ENCODE measurements around the gene USP13. TPM values are rescaled to one million over a fixed set of nuclear protein-coding genes. Genes with fewer than 3 reads are reported as not detected.

Gene USP13
- total and polyA plus RNA-seq, 2 experiments from 2014 or later = 30.6 to 31.1 TPM

DNA sequence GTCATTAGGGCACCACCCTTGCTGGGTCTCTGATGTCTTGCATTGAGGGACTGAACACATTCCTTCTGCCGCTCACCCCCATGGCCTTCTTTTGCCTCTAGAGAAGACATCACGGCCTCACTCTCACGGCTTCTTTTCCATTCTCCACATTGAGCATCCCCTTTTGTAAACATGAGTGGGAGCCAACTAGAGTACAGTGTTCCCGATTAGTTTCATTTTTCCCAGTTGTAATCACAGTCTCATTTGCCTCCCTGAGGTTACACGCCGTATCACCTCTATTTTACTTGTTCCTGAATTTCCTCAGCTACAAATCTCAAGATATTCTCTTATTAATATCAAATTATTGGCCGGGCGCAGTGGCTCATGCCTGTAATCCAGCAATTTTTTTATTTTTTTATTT lies 17.5 kb downstream of the USP13 start:
- Histone ChIP-seq H3K27ac (no peak overlapping the region), H3K4me1 (ENCODE audit: low read depth) (peaks cover 23% of the 10 kb centered on the region), H3K27me3 (no peaks in the 10 kb centered on the region), H3K9me3 (ENCODE audit: low read depth) (no peaks in the 10 kb centered on the region), H3K36me3 (no peaks in the 10 kb centered on the region), H3K4me3 (no peak overlapping the region)
- DNase-seq (ENCODE audit: low read depth in 1 of 2, low spot score in 1 of 2) = no peak
- TF ChIP-seq, protein P1, sequence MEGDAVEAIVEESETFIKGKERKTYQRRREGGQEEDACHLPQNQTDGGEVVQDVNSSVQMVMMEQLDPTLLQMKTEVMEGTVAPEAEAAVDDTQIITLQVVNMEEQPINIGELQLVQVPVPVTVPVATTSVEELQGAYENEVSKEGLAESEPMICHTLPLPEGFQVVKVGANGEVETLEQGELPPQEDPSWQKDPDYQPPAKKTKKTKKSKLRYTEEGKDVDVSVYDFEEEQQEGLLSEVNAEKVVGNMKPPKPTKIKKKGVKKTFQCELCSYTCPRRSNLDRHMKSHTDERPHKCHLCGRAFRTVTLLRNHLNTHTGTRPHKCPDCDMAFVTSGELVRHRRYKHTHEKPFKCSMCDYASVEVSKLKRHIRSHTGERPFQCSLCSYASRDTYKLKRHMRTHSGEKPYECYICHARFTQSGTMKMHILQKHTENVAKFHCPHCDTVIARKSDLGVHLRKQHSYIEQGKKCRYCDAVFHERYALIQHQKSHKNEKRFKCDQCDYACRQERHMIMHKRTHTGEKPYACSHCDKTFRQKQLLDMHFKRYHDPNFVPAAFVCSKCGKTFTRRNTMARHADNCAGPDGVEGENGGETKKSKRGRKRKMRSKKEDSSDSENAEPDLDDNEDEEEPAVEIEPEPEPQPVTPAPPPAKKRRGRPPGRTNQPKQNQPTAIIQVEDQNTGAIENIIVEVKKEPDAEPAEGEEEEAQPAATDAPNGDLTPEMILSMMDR (IDR thresholded peaks at IDR 0.05; ENCODE audit: low read depth, low read length) = no peak

- DNase-seq (ENCODE audit: low read depth in 1 of 2, low spot score in 1 of 2) = no peak
- Histone ChIP-seq H3K9me3 (ENCODE audit: low read depth) (no peaks in the 10 kb centered on the region), H3K36me3 (no peaks in the 10 kb centered on the region), H3K4me3 (no peak overlapping the region), H3K27ac (no peak overlapping the region), H3K27me3 (no peaks in the 10 kb centered on the region), H3K4me1 (ENCODE audit: low read depth) (peaks cover 13% of the 10 kb centered on the region)
- TF ChIP-seq, protein P1 (IDR thresholded peaks at IDR 0.05; ENCODE audit: low read depth, low read length) = no peak
These were observed 18.5 kb downstream of the USP13 start for GRCh38 chr3:179671309-179671708.

- peaks cover 8% of the 10 kb centered on the region for H3K4me1 ChIP-seq (ENCODE audit: low read depth)
- TF ChIP-seq, protein P1 (IDR thresholded peaks at IDR 0.05; ENCODE audit: low read depth, low read length) = no peak
- DNase-seq (ENCODE audit: low read depth in 1 of 2, low spot score in 1 of 2) = peak in 1 of 2 donors; percentile 56
- H3K36me3 ChIP-seq = no peaks in the 10 kb centered on the region
- H3K4me3 ChIP-seq = no peak overlapping the region
- H3K27ac ChIP-seq = no peak overlapping the region
- no peaks in the 10 kb centered on the region for H3K9me3 ChIP-seq (ENCODE audit: low read depth)
- H3K27me3 ChIP-seq = no peaks in the 10 kb centered on the region
These were observed 19.0 kb downstream of the USP13 start for GRCh38 chr3:179671747-179672242.

DNA sequence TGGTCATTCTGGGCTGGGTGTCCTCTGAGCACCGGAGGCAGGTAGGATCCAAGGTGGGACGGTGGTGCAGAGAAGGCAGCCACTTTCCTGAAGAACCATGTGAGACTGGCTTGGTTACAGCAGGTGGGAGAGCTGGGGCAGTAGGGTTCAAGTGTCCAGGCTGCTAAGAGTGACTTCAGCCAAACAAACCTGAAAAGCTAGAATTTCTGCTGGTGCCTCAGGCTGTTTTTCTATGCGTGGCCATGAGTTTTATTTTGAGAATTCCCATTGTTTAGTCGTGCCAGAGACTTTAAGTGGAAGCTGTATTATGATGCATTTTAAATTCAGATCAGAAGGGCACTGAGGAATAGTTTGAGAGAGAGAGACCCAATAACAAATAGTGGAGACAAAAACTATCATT lies 20.1 kb downstream of the USP13 start:
- Histone ChIP-seq H3K27me3 (no peaks in the 10 kb centered on the region), H3K9me3 (ENCODE audit: low read depth) (no peaks in the 10 kb centered on the region), H3K27ac (peak overlapping the region; percentile 55), H3K4me3 (no peak overlapping the region), H3K4me1 (ENCODE audit: low read depth) (peaks cover 3% of the 10 kb centered on the region), H3K36me3 (no peaks in the 10 kb centered on the region)
- TF ChIP-seq, protein P1 (IDR thresholded peaks at IDR 0.05; ENCODE audit: low read depth, low read length) = no peak
- no peak for DNase-seq (ENCODE audit: low read depth in 1 of 2, low spot score in 1 of 2)

- Histone ChIP-seq H3K4me3 (no peak overlapping the region), H3K36me3 (no peaks in the 10 kb centered on the region), H3K27me3 (no peaks in the 10 kb centered on the region), H3K27ac (peak overlapping the region; percentile 55), H3K9me3 (ENCODE audit: low read depth) (no peaks in the 10 kb centered on the region), H3K4me1 (ENCODE audit: low read depth) (peaks cover 3% of the 10 kb centered on the region)
- TF ChIP-seq, protein P1 (IDR thresholded peaks at IDR 0.05; ENCODE audit: low read depth, low read length) = no peak
- no peak for DNase-seq (ENCODE audit: low read depth in 1 of 2, low spot score in 1 of 2)
These were observed 20.7 kb downstream of the USP13 start for GRCh38 chr3:179673523-179673922.
